HAP-1 (cell line): ENCODE results near the gene RNF31.

Experiments used
- DNase-seq, 2 experiments: peaks; one replicate each; pipeline ENCODE4 v3.0.0-alpha.2; 2016 to 2020; ENCODE audit warnings: low spot score in 2 of 2
- H3K27me3 ChIP-seq: fragments of 250-450 bp; sonication (Bioruptor Pico); 2 replicates; pipeline ENCODE4 v1.5.1; 2020; ENCODE audit warnings: low read depth, mild to moderate bottlenecking, moderate library complexity
- H3K36me3 ChIP-seq: fragments of 250-450 bp; sonication (Bioruptor Pico); replicated peaks from 2 replicates; pipeline ENCODE4 v1.5.1; 2020; ENCODE audit warnings: mild to moderate bottlenecking
- H3K4me1 ChIP-seq: fragments of 250-450 bp; sonication (Bioruptor Pico); 2 replicates; pipeline ENCODE4 v1.5.1; 2020; ENCODE audit warnings: mild to moderate bottlenecking
- H3K4me3 ChIP-seq: fragments of 250-450 bp; sonication (Bioruptor Pico); 2 replicates; pipeline ENCODE4 v1.5.1; 2020; ENCODE audit warnings: mild to moderate bottlenecking, moderate library complexity
- H3K9me3 ChIP-seq: fragments of 250-450 bp; sonication (Bioruptor Pico); 2 replicates; pipeline ENCODE4 v1.5.1; 2020; ENCODE audit warnings: mild to moderate bottlenecking, moderate library complexity
- in situ Hi-C: fragments of 300-500 bp; cut with MboI; formaldehyde crosslinking; loops from 3 replicates; pipeline ENCODE4 v1.14.3; 2020; ENCODE audit warnings: low sequenced_read_pairs, inconsistent platforms, mixed read lengths

Gene RNF31

GRCh38 chr14:24167469-24168114 lies 20.3 kb downstream of the RNF31 start:
- H3K27me3 ChIP-seq: no peaks in the 10 kb centered on the region
- H3K9me3 ChIP-seq: no peaks in the 10 kb centered on the region
- H3K4me1 ChIP-seq: no peaks in the 10 kb centered on the region
- H3K4me3 ChIP-seq: no peak overlapping the region
- no peak for DNase-seq
- peaks cover 26% of the 10 kb centered on the region for H3K36me3 ChIP-seq
- in situ Hi-C loops: no loop called here

GRCh38 chr14:24171422-24172260 lies 24.3 kb downstream of the RNF31 start, which contains the start of gene REC8:
Gene REC8, plus strand, starts transcription at chr14:24172080. Its CDS starts 473 bp downstream, at chr14:24172553.
- Histone ChIP-seq H3K36me3 (no peaks in the 10 kb centered on the region), H3K4me1 (no peaks in the 10 kb centered on the region), H3K9me3 (no peaks in the 10 kb centered on the region), H3K27me3 (no peaks in the 10 kb centered on the region), H3K4me3 (no peak within 1 kb of the TSS)
- in situ Hi-C loops: no loop called here
- DNase-seq: no peak

- in situ Hi-C loops: no loop called here
- Histone ChIP-seq H3K9me3 (no peaks in the 10 kb centered on the region), H3K4me1 (no peaks in the 10 kb centered on the region), H3K4me3 (no peak overlapping the region), H3K27me3 (no peaks in the 10 kb centered on the region), H3K36me3 (no peaks in the 10 kb centered on the region)
- DNase-seq: no peak
These were observed 25.1 kb downstream of the RNF31 start for GRCh38 chr14:24172261-24172860.

GRCh38 chr14:24172871-24173281 lies 25.6 kb downstream of the RNF31 start:
- H3K36me3 ChIP-seq: no peaks in the 10 kb centered on the region; the same call in none of the 2 replicates
- H3K27me3 ChIP-seq: no peaks in the 10 kb centered on the region
- no peak for DNase-seq
- in situ Hi-C loops: no loop called here
- no peaks in the 10 kb centered on the region for H3K9me3 ChIP-seq
- no peaks in the 10 kb centered on the region for H3K4me1 ChIP-seq
- no peak overlapping the region for H3K4me3 ChIP-seq

GRCh38 chr14:24176599-24176998 lies 29.3 kb downstream of the RNF31 start:
- H3K27me3 ChIP-seq: no peaks in the 10 kb centered on the region
- H3K4me3 ChIP-seq: no peak overlapping the region
- in situ Hi-C loops: no loop called here
- H3K36me3 ChIP-seq: peaks cover 35% of the 10 kb centered on the region
- H3K4me1 ChIP-seq: no peaks in the 10 kb centered on the region
- no peaks in the 10 kb centered on the region for H3K9me3 ChIP-seq
- DNase-seq: no peak

GRCh38 chr14:24177041-24177825 lies 29.9 kb downstream of the RNF31 start:
- H3K4me3 ChIP-seq: no peak overlapping the region
- no peaks in the 10 kb centered on the region for H3K27me3 ChIP-seq
- no peak for DNase-seq
- H3K36me3 ChIP-seq: peaks cover 42% of the 10 kb centered on the region
- no peaks in the 10 kb centered on the region for H3K9me3 ChIP-seq
- in situ Hi-C loops: no loop called here
- no peaks in the 10 kb centered on the region for H3K4me1 ChIP-seq

- in situ Hi-C loops: no loop called here
- no peaks in the 10 kb centered on the region for H3K27me3 ChIP-seq
- peaks cover 48% of the 10 kb centered on the region for H3K36me3 ChIP-seq
- no peaks in the 10 kb centered on the region for H3K9me3 ChIP-seq
- no peak for DNase-seq
- no peaks in the 10 kb centered on the region for H3K4me1 ChIP-seq
- H3K4me3 ChIP-seq: no peak overlapping the region
These were observed 30.6 kb downstream of the RNF31 start for GRCh38 chr14:24177891-24178290.

GRCh38 chr14:24178399-24179178 lies 31.3 kb downstream of the RNF31 start:
- Histone ChIP-seq H3K4me1 (no peaks in the 10 kb centered on the region), H3K9me3 (no peaks in the 10 kb centered on the region), H3K27me3 (no peaks in the 10 kb centered on the region), H3K36me3 (peaks cover 55% of the 10 kb centered on the region), H3K4me3 (no peak overlapping the region)
- in situ Hi-C loops: no loop called here
- DNase-seq: no peak

- in situ Hi-C loops: no loop called here
- no peak for DNase-seq
- H3K9me3 ChIP-seq: no peaks in the 10 kb centered on the region
- H3K4me1 ChIP-seq: no peaks in the 10 kb centered on the region
- H3K36me3 ChIP-seq: peaks cover 60% of the 10 kb centered on the region
- H3K27me3 ChIP-seq: no peaks in the 10 kb centered on the region
- H3K4me3 ChIP-seq: no peak overlapping the region
These were observed 32.1 kb downstream of the RNF31 start for GRCh38 chr14:24179294-24179960.

- in situ Hi-C loops: no loop called here
- Histone ChIP-seq H3K4me1 (no peaks in the 10 kb centered on the region), H3K9me3 (no peaks in the 10 kb centered on the region), H3K36me3 (peaks cover 67% of the 10 kb centered on the region), H3K4me3 (no peak overlapping the region), H3K27me3 (no peaks in the 10 kb centered on the region)
- DNase-seq: no peak
These were observed 32.9 kb downstream of the RNF31 start for GRCh38 chr14:24179961-24180796.

- no peaks in the 10 kb centered on the region for H3K27me3 ChIP-seq
- no peaks in the 10 kb centered on the region for H3K4me1 ChIP-seq
- in situ Hi-C loops: no loop called here
- H3K36me3 ChIP-seq: peaks cover 79% of the 10 kb centered on the region
- DNase-seq: no peak
- H3K9me3 ChIP-seq: no peaks in the 10 kb centered on the region
- H3K4me3 ChIP-seq: no peak overlapping the region
These were observed 34.2 kb downstream of the RNF31 start for GRCh38 chr14:24181371-24182077.
